SK-N-MC (cell line): ENCODE data around the gene OR6N2.

Experiments
- DNase-seq: peaks from one replicate; pipeline ENCODE4 v3.0.0-alpha.2; 2011; ENCODE audit warnings: low read depth, low spot score
- H3K27ac ChIP-seq: fragments of 200-600 bp; sonication (generic); 2 replicates; pipeline ENCODE4 v1.5.1; 2016; ENCODE audit warnings: mixed run types
- H3K36me3 ChIP-seq: fragments of 200-600 bp; sonication (generic); 2 replicates; pipeline ENCODE4 v1.6.1; 2017; ENCODE audit warnings: antibody characterized with exemption, low read length, mixed read lengths; ENCODE audit not compliant: insufficient read depth
- H3K4me3 ChIP-seq: fragments of 200-600 bp; sonication (generic); 2 replicates; pipeline ENCODE4 v1.5.1; 2016
- H3K9ac ChIP-seq: fragments of 200-600 bp; sonication (generic); 2 replicates; pipeline ENCODE4 v1.8.0; 2017; ENCODE audit warnings: mixed run types, mixed read lengths; ENCODE audit not compliant: insufficient read length
- H3K9me3 ChIP-seq: fragments of 200-600 bp; sonication (generic); 2 replicates; pipeline ENCODE4 v1.6.1; 2017; ENCODE audit warnings: low read depth, mild to moderate bottlenecking, antibody characterized with exemption, low read length, moderate library complexity, mixed read lengths
- EZH2 ChIP-seq: fragments of 200-600 bp; sonication (generic); IDR thresholded peaks from one replicate; pipeline ENCODE4 v1.6.1; 2017; ENCODE audit warnings: antibody characterized with exemption
- FOXP2 ChIP-seq: optimal IDR thresholded peaks from 2 replicates; pipeline ENCODE3; 2011; ENCODE audit warnings: mild to moderate bottlenecking, moderate library complexity; ENCODE audit not compliant: insufficient read depth; ENCODE audit errors: extremely low read length, control extremely low read depth
- POLR2AphosphoS5 ChIP-seq: IDR thresholded peaks from 2 replicates; pipeline ENCODE4 v1.6.1; 2012; ENCODE audit warnings: mild to moderate bottlenecking, low read depth, low read length, borderline replicate concordance

Gene OR6N2

GRCh38 chr1:158812336-158812735 lies 31.3 kb upstream of the OR6N2 start:
- TF ChIP-seq POLR2AphosphoS5 (no peak), FOXP2 (no peak), EZH2 (no peak)
- Histone ChIP-seq H3K36me3 (no peaks in the 10 kb centered on the region), H3K4me3 (no peak overlapping the region), H3K9me3 (no peaks in the 10 kb centered on the region), H3K27ac (no peak overlapping the region), H3K9ac (no peak overlapping the region)
- DNase-seq, result no peak

GRCh38 chr1:158810311-158810710 lies 29.3 kb upstream of the OR6N2 start:
- no peaks in the 10 kb centered on the region for H3K9me3 ChIP-seq
- H3K4me3 ChIP-seq, result no peak overlapping the region
- H3K36me3 ChIP-seq, result no peaks in the 10 kb centered on the region
- H3K9ac ChIP-seq, result no peak overlapping the region
- no peak overlapping the region for H3K27ac ChIP-seq
- DNase-seq, result no peak
- TF ChIP-seq EZH2 (no peak), POLR2AphosphoS5 (no peak), FOXP2 (no peak)

- no peaks in the 10 kb centered on the region for H3K9me3 ChIP-seq
- TF ChIP-seq POLR2AphosphoS5 (no peak), EZH2 (no peak), FOXP2 (no peak)
- no peak for DNase-seq
- no peaks in the 10 kb centered on the region for H3K36me3 ChIP-seq
- no peak overlapping the region for H3K4me3 ChIP-seq
- H3K27ac ChIP-seq, result no peak overlapping the region
- H3K9ac ChIP-seq, result no peak overlapping the region
These were observed 28.9 kb upstream of the OR6N2 start for GRCh38 chr1:158809862-158810261.

GRCh38 chr1:158809256-158809655 lies 28.3 kb upstream of the OR6N2 start:
- no peaks in the 10 kb centered on the region for H3K9me3 ChIP-seq
- TF ChIP-seq EZH2 (no peak), POLR2AphosphoS5 (no peak), FOXP2 (no peak)
- H3K27ac ChIP-seq, result no peak overlapping the region
- no peak for DNase-seq
- no peaks in the 10 kb centered on the region for H3K36me3 ChIP-seq
- H3K9ac ChIP-seq, result no peak overlapping the region
- H3K4me3 ChIP-seq, result no peak overlapping the region

GRCh38 chr1:158806916-158807536 lies 26.0 kb upstream of the OR6N2 start:
- TF ChIP-seq POLR2AphosphoS5 (no peak), EZH2 (no peak), FOXP2 (no peak)
- no peak for DNase-seq
- Histone ChIP-seq H3K4me3 (no peak overlapping the region), H3K9ac (no peak overlapping the region), H3K27ac (no peak overlapping the region), H3K36me3 (no peaks in the 10 kb centered on the region), H3K9me3 (no peaks in the 10 kb centered on the region)

GRCh38 chr1:158803678-158804077 lies 22.7 kb upstream of the OR6N2 start:
- DNase-seq, result no peak
- Histone ChIP-seq H3K9ac (no peak overlapping the region), H3K4me3 (no peak overlapping the region), H3K27ac (no peak overlapping the region), H3K36me3 (no peaks in the 10 kb centered on the region), H3K9me3 (no peaks in the 10 kb centered on the region)
- no peak for TF ChIP-seq EZH2
- no peak for TF ChIP-seq FOXP2
- no peak for TF ChIP-seq POLR2AphosphoS5

- TF ChIP-seq EZH2 (no peak), FOXP2 (no peak), POLR2AphosphoS5 (no peak)
- no peaks in the 10 kb centered on the region for H3K9me3 ChIP-seq
- no peak for DNase-seq
- no peaks in the 10 kb centered on the region for H3K36me3 ChIP-seq
- H3K27ac ChIP-seq, result no peak overlapping the region
- no peak overlapping the region for H3K9ac ChIP-seq
- H3K4me3 ChIP-seq, result no peak overlapping the region
These were observed 20.4 kb upstream of the OR6N2 start for GRCh38 chr1:158801396-158801795.

GRCh38 chr1:158800526-158800925 lies 19.5 kb upstream of the OR6N2 start:
- H3K36me3 ChIP-seq, result no peaks in the 10 kb centered on the region
- TF ChIP-seq EZH2, result no peak
- TF ChIP-seq POLR2AphosphoS5, result no peak
- no peak for TF ChIP-seq FOXP2

GRCh38 chr1:158799689-158800088 lies 18.7 kb upstream of the OR6N2 start:
- Histone ChIP-seq H3K27ac (no peak overlapping the region), H3K9ac (no peak overlapping the region), H3K4me3 (no peak overlapping the region), H3K9me3 (no peaks in the 10 kb centered on the region), H3K36me3 (no peaks in the 10 kb centered on the region)
- no peak for DNase-seq
- TF ChIP-seq EZH2, result no peak
- no peak for TF ChIP-seq POLR2AphosphoS5
- no peak for TF ChIP-seq FOXP2

More at GRCh38 chr1:158800526-158800925, 19.5 kb upstream of the OR6N2 start:
- Histone ChIP-seq H3K4me3 (no peak overlapping the region), H3K27ac (no peak overlapping the region), H3K9me3 (no peaks in the 10 kb centered on the region), H3K9ac (no peak overlapping the region)
- no peak for DNase-seq
